ENCODE measurements around the gene CHCHD2. TPM values are rescaled to one million over a fixed set of nuclear protein-coding genes. Genes with fewer than 3 reads are reported as not detected.

Gene CHCHD2
- total RNA-seq, 1 donor from 2014 or later: 249 TPM

- no peak for DNase-seq (ENCODE audit: low spot score)
Observed at GRCh38 chr7:56086761-56087160, 19.5 kb downstream of the CHCHD2 start.

GRCh38 chr7:56083150-56083785 is 23.0 kb downstream of the CHCHD2 start:
- no peak for DNase-seq (ENCODE audit: low spot score)

GRCh38 chr7:56081626-56082340 is 24.5 kb downstream of the CHCHD2 start:
- no peak for DNase-seq (ENCODE audit: low spot score)

- DNase-seq (ENCODE audit: low spot score): peak; percentile 72
Observed at GRCh38 chr7:56080726-56081435, 25.4 kb downstream of the CHCHD2 start.

GRCh38 chr7:56079450-56080185 is 26.7 kb downstream of the CHCHD2 start:
- DNase-seq (ENCODE audit: low spot score): peak; percentile 92

- peak; percentile 73 for DNase-seq (ENCODE audit: low spot score)
Observed at GRCh38 chr7:56078196-56078595, 28.1 kb downstream of the CHCHD2 start.

- peak; percentile 43 for DNase-seq (ENCODE audit: low spot score)
Observed at GRCh38 chr7:56077681-56078080, 28.6 kb downstream of the CHCHD2 start.

- DNase-seq (ENCODE audit: low spot score): peak; percentile 90
Observed at GRCh38 chr7:56074371-56074791, 31.9 kb downstream of the CHCHD2 start.

GRCh38 chr7:56066376-56066775 is 39.9 kb downstream of the CHCHD2 start:
- peak; percentile 78 for DNase-seq (ENCODE audit: low spot score)

GRCh38 chr7:56063882-56064625 is 42.2 kb downstream of the CHCHD2 start, which contains the start of gene SUMF2:
TSS of gene SUMF2 (plus strand) at chr7:56064286. CDS start at chr7:56064312, 26 bp downstream.
- peak; percentile 97 for DNase-seq (ENCODE audit: low spot score)

GRCh38 chr7:56063500-56063881 is 42.8 kb downstream of the CHCHD2 start:
- DNase-seq (ENCODE audit: low spot score): no peak

GRCh38 chr7:56062382-56062781 is 43.9 kb downstream of the CHCHD2 start:
- DNase-seq (ENCODE audit: low spot score): no peak

- DNase-seq (ENCODE audit: low spot score): no peak
Observed at GRCh38 chr7:56053993-56054392, 52.3 kb downstream of the CHCHD2 start.

- DNase-seq (ENCODE audit: low spot score): peak; percentile 35
Observed at GRCh38 chr7:56053379-56053778, 52.9 kb downstream of the CHCHD2 start.

Other genes starting within 250 kb of the CHCHD2 start
- gene SEPTIN14, start 243.7 kb downstream of the CHCHD2 start, total RNA-seq: not detected
- 1.2 TPM for gene ZNF713, start 219.0 kb downstream of the CHCHD2 start, total RNA-seq
- 13.6 TPM for gene MRPS17, start 154.6 kb downstream of the CHCHD2 start, total RNA-seq
- gene NIPSNAP2, start 141.9 kb downstream of the CHCHD2 start, total RNA-seq: 56.7 TPM
- gene PSPH, start 55.0 kb downstream of the CHCHD2 start, total RNA-seq: 7.5 TPM
- gene CCT6A, start 54.7 kb downstream of the CHCHD2 start, total RNA-seq: 99.8 TPM
- gene SUMF2, start 42.2 kb downstream of the CHCHD2 start, total RNA-seq: 106 TPM
- gene PHKG1, start 13.5 kb downstream of the CHCHD2 start, total RNA-seq: 2.8 TPM
- gene NUPR2, start 9.9 kb upstream of the CHCHD2 start, total RNA-seq: not detected